Measurements from ENCODE around the gene TNFRSF12A. TPM values are rescaled to one million over a fixed set of nuclear protein-coding genes. Genes with fewer than 3 reads are reported as not detected.

TNFRSF12A gene
- total and polyA plus RNA-seq, 2 of the 8 experiments (the other 6 are each of a cell fraction or from before 2014, with no cell fraction given): 81.0 to 82.5 TPM

- TF ChIP-seq E2F6 (IDR thresholded peaks at IDR 0.05) (no peak), TBP (IDR thresholded peaks at IDR 0.05; ENCODE audit: low read depth, low read length) (peak; percentile 18; the same call in 1 of the 2 replicates), ASH2L (IDR thresholded peaks at IDR 0.05; ENCODE audit: low read length) (peak; percentile 13), RXRA (IDR thresholded peaks at IDR 0.05; ENCODE audit: insufficient read depth, low read depth, low read length) (no peak), KDM4A (IDR thresholded peaks at IDR 0.05; ENCODE audit: low read depth, low read length, severe bottlenecking) (peak; percentile 24), BCL11A (IDR thresholded peaks at IDR 0.05; ENCODE audit: low read depth in 2 of 2, low read length in 2 of 2) (no peak), RNF2 (IDR thresholded peaks at IDR 0.05; ENCODE audit: borderline replicate concordance, low read depth, low read length, missing control alignments, poor library complexity, severe bottlenecking) (no peak), SP1 (IDR thresholded peaks at IDR 0.05; ENCODE audit: low read depth, low read length) (no peak), RFX5 (IDR thresholded peaks at IDR 0.05; ENCODE audit: borderline replicate concordance, low read depth, low read length) (no peak), POU5F1 (IDR thresholded peaks at IDR 0.05; ENCODE audit: low read depth, low read length) (no peak), CTBP2 (IDR thresholded peaks at IDR 0.05; ENCODE audit: borderline replicate concordance, insufficient read depth, insufficient read length, low read length) (no peak), CREB1 (IDR thresholded peaks at IDR 0.05) (no peak), PHF8 (conservative IDR thresholded peaks at IDR 0.05; ENCODE audit: low read depth, low read length) (peak; percentile 37; the same call in 1 of the 2 replicates), CHD2 (IDR thresholded peaks at IDR 0.05; ENCODE audit: low read length) (no peak), SIRT6 (IDR thresholded peaks at IDR 0.05; ENCODE audit: low read length) (no peak), POLR2A (IDR thresholded peaks at IDR 0.05; ENCODE audit: control extremely low read depth in 1 of 2, low read depth in 2 of 2, low read length in 2 of 2) (no peak), GABPA (IDR thresholded peaks at IDR 0.05; ENCODE audit: borderline replicate concordance, insufficient read depth, low read length) (0 out of 2 replicates have a peak, but pooled peaks have one; percentile 13)
- TF ChIP-seq, protein P1, sequence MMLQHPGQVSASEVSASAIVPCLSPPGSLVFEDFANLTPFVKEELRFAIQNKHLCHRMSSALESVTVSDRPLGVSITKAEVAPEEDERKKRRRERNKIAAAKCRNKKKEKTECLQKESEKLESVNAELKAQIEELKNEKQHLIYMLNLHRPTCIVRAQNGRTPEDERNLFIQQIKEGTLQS (IDR thresholded peaks at IDR 0.05; ENCODE audit: insufficient read depth, low read depth, low read length): no peak
- TF ChIP-seq, protein P2, sequence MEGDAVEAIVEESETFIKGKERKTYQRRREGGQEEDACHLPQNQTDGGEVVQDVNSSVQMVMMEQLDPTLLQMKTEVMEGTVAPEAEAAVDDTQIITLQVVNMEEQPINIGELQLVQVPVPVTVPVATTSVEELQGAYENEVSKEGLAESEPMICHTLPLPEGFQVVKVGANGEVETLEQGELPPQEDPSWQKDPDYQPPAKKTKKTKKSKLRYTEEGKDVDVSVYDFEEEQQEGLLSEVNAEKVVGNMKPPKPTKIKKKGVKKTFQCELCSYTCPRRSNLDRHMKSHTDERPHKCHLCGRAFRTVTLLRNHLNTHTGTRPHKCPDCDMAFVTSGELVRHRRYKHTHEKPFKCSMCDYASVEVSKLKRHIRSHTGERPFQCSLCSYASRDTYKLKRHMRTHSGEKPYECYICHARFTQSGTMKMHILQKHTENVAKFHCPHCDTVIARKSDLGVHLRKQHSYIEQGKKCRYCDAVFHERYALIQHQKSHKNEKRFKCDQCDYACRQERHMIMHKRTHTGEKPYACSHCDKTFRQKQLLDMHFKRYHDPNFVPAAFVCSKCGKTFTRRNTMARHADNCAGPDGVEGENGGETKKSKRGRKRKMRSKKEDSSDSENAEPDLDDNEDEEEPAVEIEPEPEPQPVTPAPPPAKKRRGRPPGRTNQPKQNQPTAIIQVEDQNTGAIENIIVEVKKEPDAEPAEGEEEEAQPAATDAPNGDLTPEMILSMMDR (IDR thresholded peaks at IDR 0.05; ENCODE audit: control extremely low read depth in 1 of 3, insufficient read depth in 1 of 3, low read depth in 1 of 3, low read length in 3 of 3): no peak
These were observed 25.8 kb downstream of the TNFRSF12A start, which contains the start of gene MMP25 (continued) for GRCh38 chr16:3045758-3046640.
